ENCODE results near the gene CDKN2D. TPM values are rescaled to one million over a fixed set of nuclear protein-coding genes. Genes with fewer than 3 reads are reported as not detected.

CDKN2D gene
- total RNA-seq, 1 donor from 2014 or later, result 13.0 TPM

- TF ChIP-seq CTCF (IDR thresholded peaks at IDR 0.05), result peak; percentile 30
- peak within 1 kb of the TSS; percentile 87 for H3K4me3 Mint-ChIP-seq (ENCODE audit: unreplicated experiment)
- peaks cover 5% of the 10 kb centered on the region for H3K36me3 Mint-ChIP-seq (ENCODE audit: unreplicated experiment)
- H3K4me1 Mint-ChIP-seq (ENCODE audit: unreplicated experiment), result peaks cover 38% of the 10 kb centered on the region
- no peaks in the 10 kb centered on the region for H3K27me3 Mint-ChIP-seq (ENCODE audit: unreplicated experiment)
- H3K27ac Mint-ChIP-seq (ENCODE audit: unreplicated experiment), result peak within 1 kb of the TSS; percentile 88
- peak; percentile 99 for DNase-seq (ENCODE audit: extremely low spot score, unreplicated experiment)
- no peaks in the 10 kb centered on the region for H3K9me3 Mint-ChIP-seq (ENCODE audit: unreplicated experiment)
These were observed 3.0 kb downstream of the CDKN2D start, which contains the start of gene KRI1 for GRCh38 chr19:10565567-10566407. TSS of gene KRI1 (minus strand) at chr19:10566010. CDS start at chr19:10565999, 11 bp downstream.

GRCh38 chr19:10565028-10565566 lies 3.7 kb downstream of the CDKN2D start:
- no peak for TF ChIP-seq CTCF (IDR thresholded peaks at IDR 0.05)
- peak overlapping the region; percentile 87 for H3K4me3 Mint-ChIP-seq (ENCODE audit: unreplicated experiment)
- no peaks in the 10 kb centered on the region for H3K9me3 Mint-ChIP-seq (ENCODE audit: unreplicated experiment)
- peak overlapping the region; percentile 88 for H3K27ac Mint-ChIP-seq (ENCODE audit: unreplicated experiment)
- no peak for DNase-seq (ENCODE audit: extremely low spot score, unreplicated experiment)
- no peaks in the 10 kb centered on the region for H3K27me3 Mint-ChIP-seq (ENCODE audit: unreplicated experiment)
- H3K4me1 Mint-ChIP-seq (ENCODE audit: unreplicated experiment), result peaks cover 38% of the 10 kb centered on the region
- H3K36me3 Mint-ChIP-seq (ENCODE audit: unreplicated experiment), result peaks cover 5% of the 10 kb centered on the region

GRCh38 chr19:10562609-10563008 lies 6.2 kb downstream of the CDKN2D start:
- peaks cover 25% of the 10 kb centered on the region for H3K4me1 Mint-ChIP-seq (ENCODE audit: unreplicated experiment)
- DNase-seq (ENCODE audit: extremely low spot score, unreplicated experiment), result no peak
- H3K27ac Mint-ChIP-seq (ENCODE audit: unreplicated experiment), result no peak overlapping the region
- no peak for TF ChIP-seq CTCF (IDR thresholded peaks at IDR 0.05)
- no peaks in the 10 kb centered on the region for H3K27me3 Mint-ChIP-seq (ENCODE audit: unreplicated experiment)
- no peak overlapping the region for H3K4me3 Mint-ChIP-seq (ENCODE audit: unreplicated experiment)
- H3K9me3 Mint-ChIP-seq (ENCODE audit: unreplicated experiment), result no peaks in the 10 kb centered on the region
- H3K36me3 Mint-ChIP-seq (ENCODE audit: unreplicated experiment), result peaks cover 15% of the 10 kb centered on the region

GRCh38 chr19:10560154-10560553 lies 8.6 kb downstream of the CDKN2D start:
- no peak for DNase-seq (ENCODE audit: extremely low spot score, unreplicated experiment)

More at GRCh38 chr19:10560154-10560553, 8.6 kb downstream of the CDKN2D start:
- Mint-ChIP-seq H3K36me3 (ENCODE audit: unreplicated experiment) (peaks cover 15% of the 10 kb centered on the region), H3K4me3 (ENCODE audit: unreplicated experiment) (no peak overlapping the region), H3K4me1 (ENCODE audit: unreplicated experiment) (peaks cover 8% of the 10 kb centered on the region), H3K9me3 (ENCODE audit: unreplicated experiment) (no peaks in the 10 kb centered on the region), H3K27ac (ENCODE audit: unreplicated experiment) (no peak overlapping the region), H3K27me3 (ENCODE audit: unreplicated experiment) (no peaks in the 10 kb centered on the region)
- TF ChIP-seq CTCF (IDR thresholded peaks at IDR 0.05), result no peak

Measured in osteocyte (in vitro differentiated cells).